Fibroblast of lung (primary cell): ENCODE data around the gene TFG. TPM values are rescaled to one million over a fixed set of nuclear protein-coding genes. Genes with fewer than 3 reads are reported as not detected.

Experiments used
- DNase-seq, 2 donors: peaks; one replicate each; pipeline versions ENCODE4 v3.0.0 to v3.0.0-alpha.2; 2010; ENCODE audit warnings: low read depth in 2 of 2
- H2AFZ ChIP-seq: 2 replicates; pipeline ENCODE4 v1.5.1; 2012; ENCODE audit warnings: low read length, control low read depth, inconsistent platforms
- H3K27ac ChIP-seq: 2 replicates; pipeline ENCODE4 v1.5.1; 2011; ENCODE audit warnings: low read length, control low read depth; ENCODE audit not compliant: insufficient read depth
- H3K27me3 ChIP-seq: 2 replicates; pipeline ENCODE4 v1.5.1; 2011; ENCODE audit warnings: mild to moderate bottlenecking, low read length; ENCODE audit not compliant: control insufficient read depth, insufficient read depth
- H3K36me3 ChIP-seq: 2 replicates; pipeline ENCODE4 v1.5.1; 2011; ENCODE audit warnings: low read length; ENCODE audit not compliant: control insufficient read depth, insufficient read depth
- H3K4me1 ChIP-seq: 2 replicates; pipeline ENCODE4 v1.5.1; 2011; ENCODE audit warnings: low read length; ENCODE audit not compliant: control insufficient read depth, insufficient read depth; ENCODE audit errors: extremely low read depth
- H3K4me2 ChIP-seq: 2 replicates; pipeline ENCODE4 v1.5.1; 2011; ENCODE audit warnings: low read length, control low read depth; ENCODE audit not compliant: insufficient read depth; ENCODE audit errors: extremely low read depth
- H3K4me3 ChIP-seq, 4 experiments: fragments of 200-600 bp in 1 of 4; sonication (generic) in 1 of 4; replicated peaks in 1 of 4; 2 replicates each; pipeline ENCODE4 v1.5.1; 2011 to 2016; ENCODE audit warnings: low read length in 4 of 4, low read depth in 3 of 4, mild to moderate bottlenecking in 3 of 4, control low read depth in 2 of 4, inconsistent platforms in 1 of 4, mixed read lengths in 1 of 4; ENCODE audit not compliant: insufficient read depth in 1 of 4; ENCODE audit errors: control extremely low read depth in 1 of 4
- H3K79me2 ChIP-seq: 2 replicates; pipeline ENCODE4 v1.5.1; 2012; ENCODE audit warnings: mild to moderate bottlenecking, low read length, inconsistent platforms; ENCODE audit not compliant: control insufficient read depth, insufficient read depth
- H3K9ac ChIP-seq: 2 replicates; pipeline ENCODE4 v1.5.1; 2011; ENCODE audit warnings: mild to moderate bottlenecking, low read length, control low read depth; ENCODE audit not compliant: insufficient read depth
- H3K9me3 ChIP-seq: 2 replicates; pipeline ENCODE4 v1.5.1; 2012; ENCODE audit warnings: low read depth, low read length; ENCODE audit not compliant: control insufficient read depth, insufficient read depth
- H4K20me1 ChIP-seq: 2 replicates; pipeline ENCODE4 v1.5.1; 2011; ENCODE audit warnings: low read length; ENCODE audit not compliant: control insufficient read depth, insufficient read depth; ENCODE audit errors: extremely low read depth
- CTCF ChIP-seq, 2 donors: IDR thresholded peaks in 1 of 2; conservative IDR thresholded peaks in 1 of 2; 1 replicate in 1 of 2; 2 replicates in 1 of 2; pipeline ENCODE4 v1.5.1; 2011 to 2012; ENCODE audit warnings: low read length in 2 of 2, control low read depth in 1 of 2, inconsistent platforms in 1 of 2, low read depth in 1 of 2, mild to moderate bottlenecking in 1 of 2
- EZH2 ChIP-seq: IDR thresholded peaks from 2 replicates; pipeline ENCODE4 v1.5.1; 2012; ENCODE audit warnings: low read length, control low read depth, mild to moderate bottlenecking; ENCODE audit errors: missing control alignments
- polyA plus RNA-seq, 2 donors: library from polyadenylated mRNA; depleted of rRNA in 1 of 2; stranded (reverse) in 1 of 2; unstranded in 1 of 2; fragments of >200 nt; gene quantifications; 2 replicates each; pipeline ENCODE4 v1.2.1, GENCODE V29; 2011 to 2012; ENCODE audit warnings: missing spikeins in 1 of 2
- total RNA-seq: library from RNA; depleted of rRNA; stranded (reverse); fragments of >200 nt; gene quantifications from 2 replicates; pipeline ENCODE4 v1.2.1, GENCODE V29; 2014

The TFG gene
- total and polyA plus RNA-seq, 2 donors (not counting 1 experiment from before 2014, with no cell fraction given), result 60.6 to 174 TPM

DNA sequence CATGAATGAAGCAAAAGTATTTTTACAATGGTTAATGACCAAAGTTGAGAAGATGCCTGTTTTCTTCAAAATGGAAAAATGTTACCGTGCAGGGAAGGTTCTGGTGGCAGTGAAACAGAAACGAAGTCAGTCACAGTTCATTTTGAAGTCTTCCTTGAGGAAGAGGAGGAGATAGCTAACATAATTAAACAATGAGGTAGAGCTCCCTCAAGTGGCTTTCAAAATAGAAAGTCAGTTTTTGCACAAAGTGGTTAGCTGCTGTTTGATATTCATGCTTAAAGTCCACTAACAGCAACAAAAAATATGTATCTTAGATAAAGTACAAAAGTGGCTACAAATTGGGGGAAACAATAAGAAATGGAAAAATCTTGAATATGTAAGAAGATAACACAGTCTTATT lies 87.3 kb downstream of the TFG start:
- Histone ChIP-seq H3K4me2 (peak overlapping the region; percentile 73), H4K20me1 (no peaks in the 10 kb centered on the region), H3K4me3 (no peak overlapping the region), H3K27ac (no peak overlapping the region), H2AFZ (peak overlapping the region; percentile 80), H3K9ac (no peak overlapping the region), H3K36me3 (no peaks in the 10 kb centered on the region), H3K9me3 (no peaks in the 10 kb centered on the region), H3K27me3 (no peaks in the 10 kb centered on the region), H3K4me1 (no peaks in the 10 kb centered on the region), H3K79me2 (no peaks in the 10 kb centered on the region)
- DNase-seq, result peak; percentile 39 to 52
- TF ChIP-seq CTCF (conservative IDR thresholded peaks at IDR 0.05 in 1 of 2, IDR thresholded peaks at IDR 0.05 in 1 of 2; ENCODE audit: low read depth in 1 of 2, low read length in 2 of 2), result peak; percentile 31 to 47
- no peak for TF ChIP-seq EZH2

DNA sequence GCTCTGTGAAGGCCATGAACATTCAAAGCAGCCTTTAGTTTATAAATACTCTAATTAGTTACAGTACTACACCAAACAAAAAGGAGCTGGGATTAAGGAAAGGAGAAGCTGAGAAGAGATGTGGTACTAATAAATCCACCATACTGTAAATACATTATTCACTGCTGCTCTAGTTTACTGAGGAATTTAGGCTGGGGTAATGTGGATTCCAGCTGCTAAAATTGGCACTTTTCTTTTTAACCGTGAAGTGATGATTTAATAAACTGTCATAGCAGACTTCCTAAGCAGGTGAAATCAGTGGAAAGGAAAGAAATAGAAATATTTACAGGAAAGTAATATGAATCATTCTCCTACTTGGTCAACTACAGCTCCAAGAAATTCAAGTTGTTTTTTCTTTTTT lies 88.7 kb downstream of the TFG start:
- H3K4me1 ChIP-seq, result no peaks in the 10 kb centered on the region
- H3K9me3 ChIP-seq, result no peaks in the 10 kb centered on the region
- no peaks in the 10 kb centered on the region for H4K20me1 ChIP-seq
- H3K4me3 ChIP-seq, result no peak overlapping the region
- no peaks in the 10 kb centered on the region for H3K36me3 ChIP-seq
- H3K9ac ChIP-seq, result no peak overlapping the region
- peak in 1 of 2 donors; percentile 38 for DNase-seq
- H3K4me2 ChIP-seq, result peak overlapping the region; percentile 23
- H3K27ac ChIP-seq, result no peak overlapping the region
- no peaks in the 10 kb centered on the region for H3K79me2 ChIP-seq
- no peaks in the 10 kb centered on the region for H3K27me3 ChIP-seq
- no peak overlapping the region for H2AFZ ChIP-seq
- no peak for TF ChIP-seq EZH2
- TF ChIP-seq CTCF (conservative IDR thresholded peaks at IDR 0.05 in 1 of 2, IDR thresholded peaks at IDR 0.05 in 1 of 2; ENCODE audit: low read depth in 1 of 2, low read length in 2 of 2), result no peak

Other genes starting within 250 kb of the TFG start
- 26.4 and 39.3 TPM in 2 replicates for gene TMEM45A, start 216.9 kb upstream of the TFG start, total RNA-seq
- 28.3 and 71.4 TPM in 2 replicates for gene TMEM45A, start 216.9 kb upstream of the TFG start, polyA plus RNA-seq
- not detected in 2 replicates for gene ADGRG7, start 99.9 kb upstream of the TFG start, total RNA-seq
- not detected in 2 replicates for gene ADGRG7, start 99.9 kb upstream of the TFG start, polyA plus RNA-seq